COLO829 (cell line): ENCODE measurements around the gene MTURN.
A peak's percentile ranks its signal among the peaks of the same experiment; 100 is the strongest.
"Not testable (repeated sequence)": the region's sequence is repeated elsewhere in the genome, so short reads cannot be mapped to it uniquely, and the experiment has no call there.

Source experiments
- DNase-seq: peaks from one replicate; pipeline ENCODE4 v3.0.0; 2012; ENCODE audit warnings: low spot score

The MTURN gene

GRCh38 chr7:30134611-30135300 is at the start of gene MTURN:
MTURN (plus strand) TSS chr7:30134986; CDS start chr7:30135137, 151 bp downstream.
- DNase-seq, result peak; percentile 91

- DNase-seq, result no peak
Observed at GRCh38 chr7:30086529-30086928, 48.3 kb upstream of the MTURN start.

GRCh38 chr7:30087371-30087770 is 47.4 kb upstream of the MTURN start:
- no peak for DNase-seq

- no peak for DNase-seq
Observed at GRCh38 chr7:30088362-30088761, 46.4 kb upstream of the MTURN start.

GRCh38 chr7:30090111-30090510 is 44.7 kb upstream of the MTURN start:
- DNase-seq, result no peak

- DNase-seq, result peak; percentile 9
Observed at GRCh38 chr7:30091491-30091912, 43.3 kb upstream of the MTURN start.

GRCh38 chr7:30091987-30092386 is 42.8 kb upstream of the MTURN start:
- no peak for DNase-seq

GRCh38 chr7:30093420-30093952 is 41.3 kb upstream of the MTURN start:
- no peak for DNase-seq

GRCh38 chr7:30098599-30098998 is 36.2 kb upstream of the MTURN start:
- DNase-seq, result not testable (repeated sequence)

GRCh38 chr7:30102281-30102680 is 32.5 kb upstream of the MTURN start:
- no peak for DNase-seq

GRCh38 chr7:30104157-30104556 is 30.6 kb upstream of the MTURN start:
- DNase-seq, result no peak

GRCh38 chr7:30112103-30112713 is 22.6 kb upstream of the MTURN start:
- DNase-seq, result no peak

- no peak for DNase-seq
Observed at GRCh38 chr7:30113144-30113543, 21.6 kb upstream of the MTURN start.

GRCh38 chr7:30114536-30115238 is 20.1 kb upstream of the MTURN start:
- no peak for DNase-seq

GRCh38 chr7:30115709-30116297 is 19.0 kb upstream of the MTURN start:
- no peak for DNase-seq

- no peak for DNase-seq
Observed at GRCh38 chr7:30116771-30117170, 18.0 kb upstream of the MTURN start.

GRCh38 chr7:30117896-30118295 is 16.9 kb upstream of the MTURN start:
- DNase-seq, result no peak

GRCh38 chr7:30119890-30120577 is 14.8 kb upstream of the MTURN start:
- no peak for DNase-seq

GRCh38 chr7:30133736-30134610 is 813 bp upstream of the MTURN start:
- no peak for DNase-seq

- DNase-seq, result no peak
Observed at GRCh38 chr7:30135301-30136116, 723 bp downstream of the MTURN start.
